ENCODE measurements around the gene KCNK5. TPM values are rescaled to one million over a fixed set of nuclear protein-coding genes. Genes with fewer than 3 reads are reported as not detected.

The KCNK5 gene
- total and polyA plus RNA-seq, 5 donors = 1.1 to 1.9 (median 1.4) TPM

- DNase-seq (no peak), ATAC-seq (no peak)
- no peaks in the 10 kb centered on the region for H3K9me3 ChIP-seq (ENCODE audit: control insufficient read depth, low read length)
- H3K27ac ChIP-seq (ENCODE audit: low read length) = no peak overlapping the region
- no peaks in the 10 kb centered on the region for H3K4me1 ChIP-seq (ENCODE audit: control insufficient read depth, insufficient read depth, low read length)
- 90% methylated on average over 5 of the region's 5 CpGs for WGBS
- H3K4me3 ChIP-seq (ENCODE audit: low read length) = no peak overlapping the region
- no peaks in the 10 kb centered on the region for H3K27me3 ChIP-seq (ENCODE audit: control insufficient read depth, insufficient read depth)
- intact Hi-C loops (cut with DNase I) = no loop called here
These were observed 44.2 kb downstream of the KCNK5 start for GRCh38 chr6:39184906-39185580.

GRCh38 chr6:39182604-39183003 lies 46.7 kb downstream of the KCNK5 start:
- H3K27ac ChIP-seq (ENCODE audit: low read length) = no peak overlapping the region
- no peaks in the 10 kb centered on the region for H3K27me3 ChIP-seq (ENCODE audit: control insufficient read depth, insufficient read depth)
- intact Hi-C loops (cut with DNase I) = no loop called here
- WGBS = 86% methylated on average over 3 of the region's 3 CpGs
- ATAC-seq (no peak), DNase-seq (no peak)
- H3K4me1 ChIP-seq (ENCODE audit: control insufficient read depth, insufficient read depth, low read length) = no peaks in the 10 kb centered on the region
- H3K4me3 ChIP-seq (ENCODE audit: low read length) = no peak overlapping the region
- no peaks in the 10 kb centered on the region for H3K9me3 ChIP-seq (ENCODE audit: control insufficient read depth, low read length)

- no peaks in the 10 kb centered on the region for H3K4me1 ChIP-seq (ENCODE audit: control insufficient read depth, insufficient read depth, low read length)
- intact Hi-C loops (cut with DNase I) = no loop called here
- H3K27ac ChIP-seq (ENCODE audit: low read length) = no peak overlapping the region
- H3K27me3 ChIP-seq (ENCODE audit: control insufficient read depth, insufficient read depth) = no peaks in the 10 kb centered on the region
- DNase-seq (no peak), ATAC-seq (no peak)
- H3K9me3 ChIP-seq (ENCODE audit: control insufficient read depth, low read length) = no peaks in the 10 kb centered on the region
- WGBS = 80% methylated on average over 4 of the region's 4 CpGs
- H3K4me3 ChIP-seq (ENCODE audit: low read length) = no peak overlapping the region
These were observed 47.4 kb downstream of the KCNK5 start for GRCh38 chr6:39181826-39182225.

- intact Hi-C loops (cut with DNase I) = no loop called here
- Histone ChIP-seq H3K4me1 (ENCODE audit: control insufficient read depth, insufficient read depth, low read length) (no peaks in the 10 kb centered on the region), H3K4me3 (ENCODE audit: low read length) (no peak overlapping the region), H3K27ac (ENCODE audit: low read length) (no peak overlapping the region), H3K9me3 (ENCODE audit: control insufficient read depth, low read length) (no peaks in the 10 kb centered on the region), H3K27me3 (ENCODE audit: control insufficient read depth, insufficient read depth) (no peaks in the 10 kb centered on the region)
- 85% methylated on average over 6 of the region's 6 CpGs for WGBS
- DNase-seq (no peak), ATAC-seq (no peak)
These were observed 47.9 kb downstream of the KCNK5 start for GRCh38 chr6:39181333-39181732.

GRCh38 chr6:39178804-39179203 lies 50.5 kb downstream of the KCNK5 start:
- Histone ChIP-seq H3K4me3 (ENCODE audit: low read length) (no peak overlapping the region), H3K9me3 (ENCODE audit: control insufficient read depth, low read length) (no peaks in the 10 kb centered on the region), H3K27ac (ENCODE audit: low read length) (no peak overlapping the region), H3K27me3 (ENCODE audit: control insufficient read depth, insufficient read depth) (no peaks in the 10 kb centered on the region), H3K4me1 (ENCODE audit: control insufficient read depth, insufficient read depth, low read length) (no peaks in the 10 kb centered on the region)
- intact Hi-C loops (cut with DNase I) = no loop called here
- ATAC-seq = no peak
- WGBS = 77% methylated on average over 4 of the region's 4 CpGs
- DNase-seq = no peak

- no peak for ATAC-seq
- H3K4me1 ChIP-seq (ENCODE audit: control insufficient read depth, insufficient read depth, low read length) = no peaks in the 10 kb centered on the region
- no peaks in the 10 kb centered on the region for H3K9me3 ChIP-seq (ENCODE audit: control insufficient read depth, low read length)
- no peak for DNase-seq
- H3K4me3 ChIP-seq (ENCODE audit: low read length) = no peak overlapping the region
- 76% methylated on average over 8 of the region's 8 CpGs for WGBS
- no peak overlapping the region for H3K27ac ChIP-seq (ENCODE audit: low read length)
- intact Hi-C loops (cut with DNase I) = no loop called here
- no peaks in the 10 kb centered on the region for H3K27me3 ChIP-seq (ENCODE audit: control insufficient read depth, insufficient read depth)
These were observed 51.0 kb downstream of the KCNK5 start for GRCh38 chr6:39178235-39178634.

GRCh38 chr6:39177130-39177529 lies 52.1 kb downstream of the KCNK5 start:
- no peak for DNase-seq
- no peak for ATAC-seq
- Histone ChIP-seq H3K4me3 (ENCODE audit: low read length) (no peak overlapping the region), H3K9me3 (ENCODE audit: control insufficient read depth, low read length) (no peaks in the 10 kb centered on the region), H3K27me3 (ENCODE audit: control insufficient read depth, insufficient read depth) (no peaks in the 10 kb centered on the region), H3K27ac (ENCODE audit: low read length) (no peak overlapping the region), H3K4me1 (ENCODE audit: control insufficient read depth, insufficient read depth, low read length) (no peaks in the 10 kb centered on the region)
- WGBS = 90% methylated on average over 1 of the region's 1 CpG
- intact Hi-C loops (cut with DNase I) = no loop called here

GRCh38 chr6:39173270-39173669 lies 56.0 kb downstream of the KCNK5 start:
- WGBS = 76% methylated on average over 6 of the region's 6 CpGs
- intact Hi-C loops (cut with DNase I) = no loop called here
- DNase-seq (no peak), ATAC-seq (no peak)
- no peak overlapping the region for H3K4me3 ChIP-seq (ENCODE audit: low read length)
- no peak overlapping the region for H3K27ac ChIP-seq (ENCODE audit: low read length)
- no peaks in the 10 kb centered on the region for H3K27me3 ChIP-seq (ENCODE audit: control insufficient read depth, insufficient read depth)
- no peaks in the 10 kb centered on the region for H3K9me3 ChIP-seq (ENCODE audit: control insufficient read depth, low read length)
- no peaks in the 10 kb centered on the region for H3K4me1 ChIP-seq (ENCODE audit: control insufficient read depth, insufficient read depth, low read length)

GRCh38 chr6:39172377-39172757 lies 56.9 kb downstream of the KCNK5 start:
- DNase-seq = no peak
- H3K27ac ChIP-seq (ENCODE audit: low read length) = no peak overlapping the region
- ATAC-seq = no peak
- H3K27me3 ChIP-seq (ENCODE audit: control insufficient read depth, insufficient read depth) = no peaks in the 10 kb centered on the region
- H3K4me1 ChIP-seq (ENCODE audit: control insufficient read depth, insufficient read depth, low read length) = no peaks in the 10 kb centered on the region
- 68% methylated on average over 5 of the region's 5 CpGs for WGBS
- H3K4me3 ChIP-seq (ENCODE audit: low read length) = no peak overlapping the region
- no peaks in the 10 kb centered on the region for H3K9me3 ChIP-seq (ENCODE audit: control insufficient read depth, low read length)
- intact Hi-C loops (cut with DNase I) = no loop called here

GRCh38 chr6:39171489-39172376 lies 57.5 kb downstream of the KCNK5 start:
- 82% methylated on average over 4 of the region's 4 CpGs for WGBS
- no peaks in the 10 kb centered on the region for H3K27me3 ChIP-seq (ENCODE audit: control insufficient read depth, insufficient read depth)
- DNase-seq (no peak), ATAC-seq (no peak)
- H3K4me3 ChIP-seq (ENCODE audit: low read length) = no peak overlapping the region
- intact Hi-C loops (cut with DNase I) = no loop called here
- no peak overlapping the region for H3K27ac ChIP-seq (ENCODE audit: low read length)
- H3K4me1 ChIP-seq (ENCODE audit: control insufficient read depth, insufficient read depth, low read length) = no peaks in the 10 kb centered on the region
- no peaks in the 10 kb centered on the region for H3K9me3 ChIP-seq (ENCODE audit: control insufficient read depth, low read length)

GRCh38 chr6:39170860-39171259 lies 58.4 kb downstream of the KCNK5 start:
- no peaks in the 10 kb centered on the region for H3K9me3 ChIP-seq (ENCODE audit: control insufficient read depth, low read length)
- H3K4me3 ChIP-seq (ENCODE audit: low read length) = no peak overlapping the region
- 95% methylated on average over 3 of the region's 3 CpGs for WGBS
- DNase-seq (no peak), ATAC-seq (no peak)
- no peaks in the 10 kb centered on the region for H3K27me3 ChIP-seq (ENCODE audit: control insufficient read depth, insufficient read depth)
- H3K27ac ChIP-seq (ENCODE audit: low read length) = no peak overlapping the region
- intact Hi-C loops (cut with DNase I) = no loop called here
- H3K4me1 ChIP-seq (ENCODE audit: control insufficient read depth, insufficient read depth, low read length) = no peaks in the 10 kb centered on the region
